Measurements from ENCODE around the gene METTL17. TPM values are rescaled to one million over a fixed set of nuclear protein-coding genes. Genes with fewer than 3 reads are reported as not detected.

The METTL17 gene
- total RNA-seq, 1 experiment from 2014 or later = 93.9 TPM

DNA sequence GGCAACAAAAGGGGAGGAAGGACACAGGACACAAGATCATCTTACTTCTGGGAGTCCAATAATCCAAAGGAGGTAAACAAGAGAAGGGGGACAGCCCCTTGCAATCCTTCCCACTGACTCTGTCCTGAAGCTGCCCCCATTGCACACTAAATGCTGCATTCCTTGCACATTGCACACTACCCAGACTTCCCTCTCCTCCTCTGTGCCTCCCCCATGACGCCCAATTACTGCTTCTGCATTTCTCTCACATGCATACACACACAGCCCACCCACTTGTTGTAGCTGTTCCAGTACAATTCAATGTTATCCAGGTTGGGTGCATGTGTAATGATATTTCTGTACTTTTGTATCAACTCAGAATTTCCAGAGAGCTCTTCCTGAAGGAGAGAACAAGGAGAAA is 29.6 kb downstream of the METTL17 start:
- no peak for DNase-seq (ENCODE audit: low read depth)
- in situ Hi-C loops (cut with HindIII; ENCODE audit: low pct_unique_long_range_greater_than_20kb, low sequenced_read_pairs) = no loop called here

DNA sequence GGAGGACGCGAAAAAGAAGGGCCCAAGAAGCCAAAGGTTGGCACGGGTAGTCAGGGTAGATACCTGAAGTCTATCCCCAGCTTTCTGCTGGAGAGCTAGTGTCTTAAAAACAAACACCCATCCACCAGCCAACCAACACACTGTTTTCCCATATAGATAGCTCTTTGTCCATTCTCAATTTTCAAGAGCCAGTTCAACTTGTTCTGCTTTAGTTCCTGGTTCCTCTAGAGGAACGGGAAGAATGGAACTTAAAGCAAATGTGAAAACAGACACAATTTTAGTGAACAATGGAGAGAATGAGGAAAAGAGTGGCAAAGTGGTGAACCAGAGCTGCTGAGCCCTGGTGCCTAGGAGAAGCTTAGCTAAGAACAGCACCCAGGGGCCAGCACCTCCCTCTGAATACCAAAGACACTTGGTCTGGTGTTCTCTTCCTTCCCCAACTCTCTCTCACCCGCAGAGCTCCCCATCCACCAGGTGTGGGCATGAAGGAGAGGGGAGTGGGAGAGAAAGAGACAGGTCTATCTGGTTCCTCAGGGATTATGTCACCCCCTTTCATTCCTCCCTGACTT is 31.3 kb downstream of the METTL17 start:
- no peak for DNase-seq (ENCODE audit: low read depth)
- in situ Hi-C loops (cut with HindIII; ENCODE audit: low pct_unique_long_range_greater_than_20kb, low sequenced_read_pairs) = no loop called here

DNA sequence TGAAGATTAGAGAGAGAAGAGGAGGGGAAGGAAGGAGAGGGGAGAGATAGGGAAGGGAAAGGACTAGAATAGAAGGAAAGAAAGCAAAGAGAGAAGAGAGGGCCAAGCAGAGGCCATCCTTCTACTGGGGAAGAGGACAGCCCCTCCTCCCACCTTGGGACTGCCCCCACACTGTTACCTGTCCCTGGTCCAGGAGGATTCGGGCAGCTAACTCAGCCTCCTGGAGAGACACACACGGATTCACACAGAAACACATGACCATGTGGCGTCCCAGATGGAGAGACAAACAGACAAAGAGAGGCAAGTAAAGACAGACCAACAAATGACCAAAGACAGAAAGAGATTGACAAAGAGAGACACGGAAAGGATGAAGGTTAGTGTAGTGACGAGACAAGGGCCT is 32.9 kb downstream of the METTL17 start:
- in situ Hi-C loops (cut with HindIII; ENCODE audit: low pct_unique_long_range_greater_than_20kb, low sequenced_read_pairs) = no loop called here
- no peak for DNase-seq (ENCODE audit: low read depth)

DNA sequence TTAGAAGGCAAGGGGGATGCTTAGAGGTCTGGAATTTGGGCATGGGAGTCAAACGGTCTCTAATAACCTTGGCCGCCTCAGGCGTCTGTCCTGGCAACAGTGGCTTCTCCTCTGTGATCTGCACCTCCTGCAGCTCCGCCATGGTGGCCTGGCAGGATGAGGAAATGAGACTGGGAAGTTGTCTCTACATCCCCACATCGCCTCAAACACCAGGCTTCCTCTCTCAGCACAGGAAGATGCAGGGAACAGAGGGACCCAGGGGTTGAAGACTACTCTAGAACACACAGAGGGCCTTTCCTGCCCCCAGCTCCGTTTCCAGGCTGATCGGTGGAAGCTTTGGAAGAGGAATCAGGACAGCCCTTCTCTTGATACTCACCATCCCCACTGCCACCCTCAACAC is 33.4 kb downstream of the METTL17 start:
- in situ Hi-C loops (cut with HindIII; ENCODE audit: low pct_unique_long_range_greater_than_20kb, low sequenced_read_pairs) = no loop called here

DNA sequence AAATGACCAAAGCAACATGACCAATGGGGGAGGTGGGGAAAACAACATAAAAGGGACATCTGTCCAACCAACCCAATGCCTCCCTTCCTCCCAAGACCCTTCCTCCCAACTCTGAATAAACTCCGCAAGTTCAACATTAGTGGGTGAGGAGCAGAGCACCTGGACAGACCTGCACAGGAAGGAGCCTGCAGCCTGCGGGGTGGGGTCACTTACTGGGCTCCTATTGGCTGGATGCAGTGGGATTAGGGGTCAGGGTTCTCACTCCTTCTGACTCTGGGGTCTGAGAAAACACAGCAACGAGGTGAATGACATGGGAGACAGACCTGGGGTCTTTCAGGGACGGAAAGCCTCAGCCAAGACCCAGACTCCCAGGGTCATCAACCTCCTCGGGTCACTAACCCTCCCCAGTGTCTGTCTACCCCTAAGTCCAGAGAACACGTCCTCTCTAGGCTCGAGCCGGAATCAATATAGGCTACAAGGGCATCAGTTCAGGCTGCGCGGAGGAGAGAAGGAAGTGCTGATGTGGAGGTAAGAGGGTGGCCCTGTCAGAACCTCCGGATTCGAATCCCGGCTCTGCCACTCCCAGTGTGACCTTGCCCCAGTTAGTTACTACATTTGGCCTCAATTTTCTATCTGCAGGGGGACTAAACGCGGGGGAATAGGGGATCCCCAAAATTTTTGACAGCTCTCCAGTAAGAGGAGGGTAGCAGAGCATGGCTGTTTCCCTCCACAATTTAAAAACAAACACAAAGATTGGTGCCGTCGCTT is 34.2 kb downstream of the METTL17 start:
- DNase-seq (ENCODE audit: low read depth) = no peak
- in situ Hi-C loops (cut with HindIII; ENCODE audit: low pct_unique_long_range_greater_than_20kb, low sequenced_read_pairs) = no loop called here

More for the DNA sequence above, 33.4 kb downstream of the METTL17 start:
- DNase-seq (ENCODE audit: low read depth) = no peak

DNA sequence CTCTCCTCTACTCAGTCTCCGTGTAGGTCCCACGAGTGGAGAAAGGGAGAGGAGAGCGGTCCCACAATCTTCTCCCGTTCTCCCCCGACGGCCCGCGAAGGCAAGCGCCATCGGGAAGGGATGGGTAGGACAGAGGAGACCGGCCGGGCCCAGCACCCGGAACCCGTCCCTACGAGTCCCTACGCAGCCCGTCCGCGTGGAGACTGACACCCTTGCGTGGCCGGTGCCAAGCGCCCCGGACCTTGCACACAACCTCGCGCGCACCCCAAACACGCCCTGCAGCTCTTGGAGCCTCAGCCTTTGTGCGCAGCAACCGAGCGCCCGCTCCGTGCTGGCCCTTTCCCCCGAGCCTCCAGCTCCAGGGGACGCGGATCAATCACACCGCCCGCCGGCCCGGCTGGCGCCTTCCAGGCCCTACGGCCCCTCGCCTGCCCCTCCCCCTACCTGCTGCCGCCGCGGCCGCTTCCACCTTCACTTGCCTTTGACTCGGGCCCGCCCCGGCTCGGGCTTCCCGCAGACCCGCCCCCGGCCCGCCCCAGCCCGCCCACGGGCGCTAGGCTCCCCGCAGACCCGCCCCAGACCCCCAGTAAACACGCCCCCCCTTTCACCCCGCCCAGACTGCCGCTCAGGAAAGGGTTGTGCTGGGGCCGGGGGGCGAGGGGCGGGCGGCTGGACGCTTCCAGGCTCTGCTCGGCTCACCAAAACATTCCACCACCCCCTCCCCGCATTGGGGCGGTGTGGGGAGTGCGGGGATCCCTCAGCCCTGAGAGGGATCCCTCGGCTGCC is 35.0 kb downstream of the METTL17 start, which contains the start of gene NDRG2:
Gene NDRG2 (minus strand): TSS at position 477 of the 786 bp plus-strand sequence. CDS start 1,746 bp downstream, outside the sequence.
- in situ Hi-C loops (cut with HindIII; ENCODE audit: low pct_unique_long_range_greater_than_20kb, low sequenced_read_pairs) = no loop called here

DNA sequence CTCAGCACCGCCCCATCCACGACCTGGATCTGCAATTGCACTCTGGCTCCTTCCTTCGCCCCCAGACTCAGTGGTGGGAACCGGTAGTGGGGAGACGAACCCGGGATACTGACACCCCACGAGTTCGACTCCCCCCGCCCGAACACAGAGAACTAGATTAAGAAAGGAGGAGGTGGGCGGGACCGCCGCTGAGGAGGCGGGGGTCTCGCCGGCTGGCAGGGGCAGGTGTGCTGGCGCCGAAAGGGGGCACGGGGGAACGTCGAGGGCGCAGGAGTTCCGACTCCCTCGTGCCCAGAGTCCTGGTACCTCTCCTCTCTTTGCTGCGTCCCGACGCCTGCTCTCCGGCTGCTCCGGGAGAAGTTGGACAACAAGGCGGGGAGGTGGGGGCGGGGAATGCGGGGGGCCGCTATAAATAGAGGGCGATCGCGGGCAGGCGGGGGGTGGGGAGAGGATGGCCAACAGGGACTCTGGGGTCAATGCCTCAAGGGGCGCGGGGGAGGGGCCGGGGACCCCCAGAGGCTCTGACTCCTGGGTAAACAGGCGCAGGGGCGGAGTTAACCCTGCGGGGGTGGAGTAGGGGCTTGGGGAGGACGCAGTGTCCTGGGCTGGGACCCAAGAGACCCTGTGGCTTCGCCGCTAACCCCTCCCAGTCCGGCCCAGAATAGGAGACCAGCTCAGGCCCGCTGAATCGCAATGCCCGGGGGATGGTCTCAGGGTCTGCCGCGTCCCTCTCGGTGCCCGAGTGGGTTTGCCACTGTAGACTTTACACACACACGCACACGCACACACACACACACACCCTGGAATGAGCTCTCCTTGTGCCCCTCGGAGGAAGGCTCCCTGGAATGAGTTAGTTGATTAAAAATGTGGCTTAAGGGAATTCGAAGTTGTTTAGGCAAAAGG is 35.8 kb downstream of the METTL17 start:
- no peak for DNase-seq (ENCODE audit: low read depth)
- in situ Hi-C loops (cut with HindIII; ENCODE audit: low pct_unique_long_range_greater_than_20kb, low sequenced_read_pairs) = no loop called here

More for the DNA sequence above, 35.0 kb downstream of the METTL17 start, which contains the start of gene NDRG2:
- DNase-seq (ENCODE audit: low read depth) = peak; percentile 16

DNA sequence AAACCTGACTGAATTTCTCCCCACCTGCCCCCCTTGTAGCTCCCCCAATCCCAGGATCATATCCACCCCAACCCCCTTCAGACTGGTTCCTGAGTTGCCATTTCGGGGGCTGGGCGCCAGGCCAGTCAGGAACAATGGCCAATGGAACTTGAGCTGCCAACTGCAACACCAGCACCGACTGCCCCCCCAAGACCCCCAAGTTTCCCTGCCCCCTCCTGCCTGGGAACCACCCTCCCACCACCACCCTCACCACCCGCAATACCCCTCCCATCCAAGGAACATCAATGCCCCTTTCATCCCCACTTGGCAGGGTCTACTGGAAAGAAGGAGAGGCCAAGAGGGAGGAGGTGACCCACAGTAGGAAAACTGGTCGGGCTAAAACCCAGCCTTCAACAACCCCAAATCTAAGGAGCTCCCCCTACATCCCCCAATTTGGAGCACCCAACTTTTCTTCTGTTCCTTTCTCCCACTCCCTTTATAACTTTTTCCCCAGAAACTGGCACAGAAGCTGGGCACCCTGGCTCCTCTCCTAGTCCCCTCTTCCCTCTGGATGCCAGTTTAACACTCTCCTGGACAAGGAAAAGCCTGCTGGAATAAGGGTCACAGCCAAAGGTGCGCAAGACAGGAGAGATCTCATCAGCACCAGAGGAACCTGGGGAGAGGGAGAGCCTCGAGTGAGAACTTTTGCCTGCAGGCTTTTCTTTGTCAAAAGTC is 36.7 kb downstream of the METTL17 start:
- no peak for DNase-seq (ENCODE audit: low read depth)
- in situ Hi-C loops (cut with HindIII; ENCODE audit: low pct_unique_long_range_greater_than_20kb, low sequenced_read_pairs) = no loop called here

DNA sequence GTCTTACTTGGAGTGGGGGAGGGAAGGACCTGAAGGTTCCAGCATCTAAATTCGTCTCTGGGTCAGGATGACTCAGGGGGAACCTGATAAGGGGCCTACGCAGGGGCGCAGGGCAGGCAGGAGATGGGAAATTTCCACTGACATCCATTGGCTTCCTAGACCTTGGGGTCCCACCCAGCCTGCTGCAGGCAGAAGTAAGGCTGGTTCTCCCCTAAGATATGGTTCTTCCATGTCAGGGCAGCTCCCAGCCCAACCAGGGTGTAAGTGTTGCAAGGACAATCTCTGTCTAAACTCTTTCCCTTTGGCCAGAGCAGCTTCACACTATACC is 37.2 kb downstream of the METTL17 start:
- no peak for DNase-seq (ENCODE audit: low read depth)
- in situ Hi-C loops (cut with HindIII; ENCODE audit: low pct_unique_long_range_greater_than_20kb, low sequenced_read_pairs) = no loop called here

DNA sequence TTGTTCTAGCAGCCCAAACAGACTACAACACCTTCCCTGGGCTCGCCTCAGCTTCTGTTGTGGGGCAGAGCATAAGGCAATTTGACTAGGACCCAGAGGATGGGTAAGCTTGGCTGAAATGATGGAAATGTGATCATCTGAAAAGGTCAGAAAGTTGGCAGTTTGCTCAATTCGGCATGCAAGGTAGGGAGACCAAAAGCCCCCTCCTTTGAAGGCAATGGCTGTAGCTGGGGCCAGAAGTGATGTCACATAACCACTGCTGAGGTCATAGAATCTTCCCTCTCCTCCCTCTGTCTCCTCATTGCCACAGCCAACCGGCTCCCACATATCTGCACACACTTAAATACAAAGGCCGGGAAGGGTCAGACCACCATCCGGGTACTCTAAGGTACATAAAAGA is 40.1 kb downstream of the METTL17 start, which contains the start of gene TPPP2:
Gene TPPP2 (plus strand): TSS at position 301 of the 400 bp plus-strand sequence. CDS start 365 bp downstream, outside the sequence.
- in situ Hi-C loops (cut with HindIII; ENCODE audit: low pct_unique_long_range_greater_than_20kb, low sequenced_read_pairs) = no loop called here
- DNase-seq (ENCODE audit: low read depth) = no peak

DNA sequence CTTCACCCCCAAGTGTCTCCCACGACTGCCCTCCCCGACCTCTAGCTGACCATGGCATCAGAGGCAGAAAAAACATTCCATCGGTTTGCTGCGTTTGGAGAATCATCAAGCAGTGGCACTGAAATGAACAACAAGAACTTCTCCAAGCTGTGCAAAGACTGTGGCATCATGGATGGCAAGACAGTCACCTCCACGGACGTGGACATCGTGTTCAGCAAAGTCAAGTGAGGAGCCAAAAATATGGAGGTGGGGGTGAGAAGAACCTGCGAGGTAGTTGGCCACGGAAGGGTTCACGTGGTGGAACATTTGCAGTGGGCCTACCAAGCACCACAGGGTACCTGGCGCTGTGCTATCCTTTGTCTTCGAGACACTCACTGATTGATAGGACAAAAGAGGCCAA is 40.8 kb downstream of the METTL17 start:
- no peak for DNase-seq (ENCODE audit: low read depth)
- in situ Hi-C loops (cut with HindIII; ENCODE audit: low pct_unique_long_range_greater_than_20kb, low sequenced_read_pairs) = no loop called here

DNA sequence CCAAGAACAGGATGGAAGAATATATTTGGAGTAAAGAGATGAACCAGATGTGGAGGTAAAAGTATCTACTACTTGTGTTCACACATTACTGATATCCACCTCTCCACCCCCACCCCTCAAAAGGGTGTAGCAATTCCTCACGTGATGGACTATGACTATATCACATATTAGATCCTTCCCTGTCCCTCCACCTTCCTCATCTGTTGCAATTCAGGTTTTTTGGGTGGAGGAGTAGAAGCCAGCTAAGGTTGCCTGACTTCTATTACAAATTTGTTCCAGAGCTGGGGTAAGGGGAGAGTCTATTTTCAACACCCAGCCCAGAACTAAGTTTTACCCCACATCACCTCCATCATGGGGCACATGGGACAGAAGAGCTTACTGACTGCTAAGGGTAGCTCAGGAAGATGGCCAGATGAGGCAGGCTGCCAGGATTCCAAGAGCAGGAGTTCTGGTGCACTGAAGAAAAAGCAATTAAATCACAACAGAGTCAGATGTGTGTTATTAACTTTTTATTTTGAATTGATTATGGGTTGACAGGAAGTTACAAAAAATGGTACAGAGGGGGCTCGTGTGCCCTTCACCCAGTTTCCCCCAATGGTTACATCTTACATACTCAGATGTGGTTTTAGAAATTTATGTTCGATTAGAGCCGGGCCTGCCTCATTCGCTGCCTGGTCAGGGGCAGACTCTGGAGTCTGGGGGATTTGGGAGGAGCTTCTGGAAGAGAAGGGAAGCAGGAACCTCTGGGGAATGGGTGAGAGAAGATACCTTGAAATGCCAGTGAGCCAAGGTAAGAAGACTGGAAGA is 42.7 kb downstream of the METTL17 start:
- in situ Hi-C loops (cut with HindIII; ENCODE audit: low pct_unique_long_range_greater_than_20kb, low sequenced_read_pairs) = no loop called here
- DNase-seq (ENCODE audit: low read depth) = no peak

DNA sequence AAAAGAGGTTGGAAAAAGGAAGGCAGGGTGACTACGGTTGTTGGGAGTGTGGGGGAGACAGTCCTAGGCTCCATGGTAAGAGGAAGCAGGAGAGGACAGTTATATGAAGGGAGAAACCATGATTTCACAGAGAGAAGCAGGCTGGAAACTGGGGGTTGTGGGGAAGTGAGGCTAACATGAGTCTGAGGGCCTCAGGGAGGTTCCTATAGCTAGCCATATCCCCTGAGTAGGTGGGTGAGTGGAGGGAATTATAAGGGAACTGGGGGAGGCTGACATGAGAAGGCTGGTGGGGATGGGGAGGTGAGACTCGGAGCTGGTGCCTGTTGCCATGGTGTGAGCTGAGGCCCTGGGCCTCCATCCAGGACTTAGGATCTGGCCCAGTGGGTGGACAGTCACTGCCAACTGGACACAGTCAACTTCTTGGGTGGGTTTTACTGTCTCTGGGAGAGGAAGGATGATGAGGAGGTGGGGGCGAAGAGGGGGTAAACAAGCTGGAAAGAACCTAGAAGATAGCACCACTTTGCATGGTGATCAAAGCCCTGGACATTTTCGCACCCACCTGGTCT is 43.4 kb downstream of the METTL17 start:
- in situ Hi-C loops (cut with HindIII; ENCODE audit: low pct_unique_long_range_greater_than_20kb, low sequenced_read_pairs) = no loop called here
- DNase-seq (ENCODE audit: low read depth) = no peak

DNA sequence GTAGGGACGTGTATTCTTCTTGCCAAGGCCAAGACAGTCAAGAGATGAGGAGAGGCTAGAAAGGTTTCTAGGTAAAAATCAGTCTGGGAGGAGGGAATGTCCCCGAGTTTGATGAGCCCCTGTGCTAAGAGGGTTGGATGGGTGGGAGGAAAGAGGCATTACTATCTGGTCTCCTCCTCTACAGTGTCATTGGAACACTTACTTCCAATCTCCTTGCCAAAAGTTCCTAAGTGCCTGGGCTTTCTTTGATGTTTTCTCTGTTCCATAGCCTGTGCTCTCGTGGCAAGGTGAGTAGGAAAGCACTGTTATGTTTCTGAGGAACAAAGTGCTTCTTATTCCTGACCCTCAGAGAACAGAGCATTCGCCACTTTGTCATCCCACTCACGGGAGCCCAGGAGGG is 44.9 kb downstream of the METTL17 start, which contains the start of gene RNASE13:
Gene RNASE13 (minus strand): TSS at position 101 of the 400 bp plus-strand sequence. CDS start 519 bp downstream, outside the sequence.
- in situ Hi-C loops (cut with HindIII; ENCODE audit: low pct_unique_long_range_greater_than_20kb, low sequenced_read_pairs) = no loop called here
- no peak for DNase-seq (ENCODE audit: low read depth)

DNA sequence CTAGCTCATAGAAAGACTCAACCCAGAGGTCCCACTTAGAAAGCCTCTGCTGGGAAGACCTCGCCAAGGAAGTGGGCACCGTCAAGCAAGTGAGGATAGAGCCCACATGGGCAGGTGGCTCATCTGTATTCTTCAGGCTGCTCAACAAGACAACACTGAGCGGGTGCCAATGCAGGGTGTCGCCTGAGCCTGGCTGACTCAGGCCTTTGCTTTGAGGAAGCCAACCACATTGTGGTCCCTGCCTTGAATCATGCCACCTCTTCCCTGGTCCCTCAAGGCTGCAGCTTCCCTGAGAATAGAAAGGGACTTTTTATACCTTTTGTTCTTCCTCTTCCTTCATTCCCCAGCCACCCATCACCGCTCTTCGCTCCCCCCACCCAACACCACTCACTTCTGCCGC is 47.0 kb downstream of the METTL17 start:
- DNase-seq (ENCODE audit: low read depth) = no peak
- in situ Hi-C loops (cut with HindIII; ENCODE audit: low pct_unique_long_range_greater_than_20kb, low sequenced_read_pairs) = no loop called here

DNA sequence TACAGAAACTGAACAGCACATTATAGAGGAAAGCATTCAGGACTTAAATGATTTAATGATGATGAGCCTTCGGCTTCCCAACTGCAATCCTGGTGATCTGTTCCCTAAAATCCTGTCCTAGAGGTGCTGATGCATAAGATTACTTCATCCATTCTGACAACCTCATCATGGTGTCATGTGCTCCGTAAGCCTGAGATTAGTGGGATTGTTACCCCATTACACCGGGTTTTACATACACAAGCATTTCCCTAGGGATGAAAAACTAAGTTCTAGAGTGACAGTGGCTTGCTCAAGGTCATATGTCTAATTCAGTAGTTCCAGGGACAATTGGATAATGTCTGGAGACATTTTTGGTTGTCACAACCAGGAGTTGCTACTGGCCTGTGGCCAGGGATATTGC is 47.4 kb downstream of the METTL17 start:
- no peak for DNase-seq (ENCODE audit: low read depth)
- in situ Hi-C loops (cut with HindIII; ENCODE audit: low pct_unique_long_range_greater_than_20kb, low sequenced_read_pairs) = no loop called here
